RWPE2 (cell line): ENCODE measurements around the gene GDF9.

ENCODE experiments used
- ATAC-seq: fragments of 200-7000 bp; cut with Tn5 transposase; 3 replicates; pipeline ENCODE4 v1.9.1; 2021; ENCODE audit warnings: low read depth
- DNase-seq: peaks from one replicate; pipeline ENCODE4 v3.0.0-alpha.2; 2020; ENCODE audit warnings: low spot score
- H3K27ac ChIP-seq: fragments of 450-650 bp; 2 replicates; pipeline ENCODE4 v1.5.1; 2017; ENCODE audit warnings: mild to moderate bottlenecking; ENCODE audit not compliant: poor library complexity, severe bottlenecking
- H3K27me3 ChIP-seq: fragments of 250-450 bp; sonication (Bioruptor Pico); 2 replicates; pipeline ENCODE4 v1.5.1; 2021; ENCODE audit warnings: mild to moderate bottlenecking, moderate library complexity; ENCODE audit not compliant: insufficient read depth, poor library complexity, severe bottlenecking
- H3K36me3 ChIP-seq: fragments of 250-450 bp; sonication (Bioruptor Pico); 2 replicates; pipeline ENCODE4 v1.5.1; 2020; ENCODE audit warnings: low read depth, mild to moderate bottlenecking, moderate library complexity
- H3K4me1 ChIP-seq: fragments of 250-450 bp; sonication (Bioruptor Pico); 2 replicates; pipeline ENCODE4 v1.5.1; 2021; ENCODE audit warnings: mild to moderate bottlenecking, moderate library complexity; ENCODE audit not compliant: insufficient read depth, poor library complexity, severe bottlenecking
- H3K4me3 ChIP-seq: fragments of 250-450 bp; sonication (Bioruptor Pico); 2 replicates; pipeline ENCODE4 v1.5.1; 2021; ENCODE audit warnings: mild to moderate bottlenecking, moderate library complexity; ENCODE audit not compliant: severe bottlenecking
- H3K9me3 ChIP-seq: fragments of 250-450 bp; sonication (Bioruptor Pico); 2 replicates; pipeline ENCODE4 v1.5.1; 2021; ENCODE audit warnings: mild to moderate bottlenecking, moderate library complexity; ENCODE audit not compliant: severe bottlenecking
- TF ChIP-seq, protein P1 (sequence below): fragments of 450-650 bp; IDR thresholded peaks from one replicate; pipeline ENCODE4 v1.5.1; 2017; ENCODE audit warnings: mild to moderate bottlenecking, moderate library complexity; ENCODE audit not compliant: poor library complexity, severe bottlenecking

The GDF9 gene

DNA sequence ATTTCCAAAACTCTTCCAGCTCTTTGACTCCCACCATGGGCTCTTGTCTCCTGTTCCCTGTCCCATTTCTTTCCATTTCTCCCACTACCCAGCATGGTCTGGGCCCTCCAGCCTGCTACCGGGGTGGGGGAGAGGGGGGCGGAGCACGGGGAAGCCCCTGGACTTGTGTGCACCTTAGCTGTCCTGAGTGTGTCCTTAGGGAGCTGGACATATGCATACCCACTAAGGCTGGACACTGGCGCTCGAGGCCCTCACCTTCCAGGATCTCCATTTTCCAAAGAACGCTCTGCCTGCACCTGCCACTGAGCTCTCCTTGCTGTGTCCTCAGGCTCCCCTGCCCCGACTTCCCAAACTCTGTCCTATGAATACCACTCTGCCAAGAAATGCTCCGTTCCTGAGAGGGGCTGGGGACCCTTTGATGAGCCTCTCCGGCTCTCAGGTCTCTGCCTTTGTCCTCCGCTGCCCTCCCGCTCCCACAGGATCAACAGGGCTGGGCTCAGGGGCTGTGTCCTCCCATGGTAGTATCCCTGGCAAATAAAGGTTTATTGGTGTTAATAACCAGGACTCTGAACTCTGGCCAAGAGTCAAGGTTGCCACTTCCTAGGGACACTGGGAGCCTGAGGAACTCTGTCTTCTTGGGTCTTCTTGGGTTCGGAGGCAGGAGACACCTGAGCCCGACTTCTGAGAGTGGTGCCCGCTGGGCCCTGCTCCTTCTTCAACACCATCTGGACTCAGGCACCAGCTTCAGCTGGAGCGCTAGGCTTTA is 35.0 kb downstream of the GDF9 start:
- H3K36me3 ChIP-seq, result no peaks in the 10 kb centered on the region
- no peaks in the 10 kb centered on the region for H3K9me3 ChIP-seq
- DNase-seq (no peak), ATAC-seq (no peak)
- H3K4me3 ChIP-seq, result peak overlapping the region; percentile 74
- peak overlapping the region; percentile 21 for H3K27ac ChIP-seq
- TF ChIP-seq, protein P1, sequence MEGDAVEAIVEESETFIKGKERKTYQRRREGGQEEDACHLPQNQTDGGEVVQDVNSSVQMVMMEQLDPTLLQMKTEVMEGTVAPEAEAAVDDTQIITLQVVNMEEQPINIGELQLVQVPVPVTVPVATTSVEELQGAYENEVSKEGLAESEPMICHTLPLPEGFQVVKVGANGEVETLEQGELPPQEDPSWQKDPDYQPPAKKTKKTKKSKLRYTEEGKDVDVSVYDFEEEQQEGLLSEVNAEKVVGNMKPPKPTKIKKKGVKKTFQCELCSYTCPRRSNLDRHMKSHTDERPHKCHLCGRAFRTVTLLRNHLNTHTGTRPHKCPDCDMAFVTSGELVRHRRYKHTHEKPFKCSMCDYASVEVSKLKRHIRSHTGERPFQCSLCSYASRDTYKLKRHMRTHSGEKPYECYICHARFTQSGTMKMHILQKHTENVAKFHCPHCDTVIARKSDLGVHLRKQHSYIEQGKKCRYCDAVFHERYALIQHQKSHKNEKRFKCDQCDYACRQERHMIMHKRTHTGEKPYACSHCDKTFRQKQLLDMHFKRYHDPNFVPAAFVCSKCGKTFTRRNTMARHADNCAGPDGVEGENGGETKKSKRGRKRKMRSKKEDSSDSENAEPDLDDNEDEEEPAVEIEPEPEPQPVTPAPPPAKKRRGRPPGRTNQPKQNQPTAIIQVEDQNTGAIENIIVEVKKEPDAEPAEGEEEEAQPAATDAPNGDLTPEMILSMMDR, result no peak
- H3K4me1 ChIP-seq, result no peaks in the 10 kb centered on the region
- no peaks in the 10 kb centered on the region for H3K27me3 ChIP-seq

DNA sequence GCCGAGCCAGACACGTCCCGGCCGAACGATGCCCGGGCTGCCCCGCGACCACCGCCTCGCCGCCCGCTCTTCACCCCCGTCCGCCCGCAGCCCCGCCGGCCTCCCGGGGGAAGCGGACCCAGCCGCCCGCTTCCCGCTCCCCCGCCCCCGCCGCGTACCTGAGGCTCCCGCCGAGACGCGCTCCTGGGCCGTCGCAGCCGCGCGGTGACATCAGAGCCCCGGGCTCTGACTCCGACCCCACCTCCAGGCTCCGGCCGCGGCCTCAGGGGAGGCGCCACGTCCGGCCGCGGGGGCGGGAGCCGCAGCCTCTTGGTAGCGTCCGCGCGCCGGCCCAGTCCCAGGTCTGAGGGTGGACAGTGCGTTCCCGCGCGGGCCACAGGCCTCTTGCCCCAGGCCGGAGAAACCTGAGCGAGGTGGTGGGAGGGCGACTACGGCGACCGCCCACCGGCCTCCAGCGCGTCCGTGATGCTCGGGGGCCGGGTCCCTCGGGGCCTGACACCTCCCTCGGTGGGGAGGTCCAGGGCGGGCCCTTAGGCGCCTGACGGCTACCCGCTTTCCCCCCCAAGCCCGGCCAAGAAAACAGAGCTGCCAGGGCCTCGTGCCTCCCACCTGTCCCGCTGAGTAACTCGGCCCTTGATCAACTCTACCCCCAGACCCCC is 35.7 kb downstream of the GDF9 start, which contains the start of gene SHROOM1:
Gene SHROOM1 (minus strand): TSS at position 212 of the 659 bp plus-strand sequence. CDS start 4,507 bp downstream, outside the sequence.
- H3K27ac ChIP-seq, result peak within 1 kb of the TSS; percentile 21

DNA sequence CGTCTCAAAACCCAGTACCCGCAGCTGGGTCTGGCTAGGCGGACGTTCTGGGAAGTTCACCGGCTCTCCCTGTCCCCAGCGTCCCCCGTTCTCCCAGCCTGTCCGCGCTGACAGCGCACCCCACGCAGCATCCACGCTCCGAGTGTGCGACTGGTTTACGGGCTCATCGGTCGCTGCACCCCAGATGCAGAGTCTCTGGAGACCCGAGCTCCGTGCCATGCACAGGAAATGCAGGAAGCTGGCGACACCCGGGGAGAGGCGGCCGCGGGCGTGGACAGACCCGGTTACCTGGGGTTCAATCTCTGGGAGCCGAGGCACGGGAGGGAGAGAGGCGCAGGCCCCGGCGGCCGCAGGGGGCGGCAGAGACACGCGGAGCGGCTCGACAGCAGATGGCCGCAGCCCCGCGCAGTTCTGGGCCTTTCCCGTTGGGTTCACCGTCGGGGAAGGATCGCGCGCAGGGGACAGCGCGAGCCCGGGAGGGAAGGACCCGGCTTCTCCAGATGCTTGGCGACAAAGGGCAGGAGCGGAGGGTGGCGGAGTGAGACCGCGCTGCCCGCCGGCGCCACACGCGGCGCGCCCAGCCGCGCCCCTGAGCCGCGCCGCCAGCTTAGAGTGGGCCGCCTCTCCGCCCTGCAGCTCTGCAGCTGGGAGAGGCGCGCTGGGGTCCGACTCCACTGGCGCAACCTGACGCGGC is 36.4 kb downstream of the GDF9 start:
- TF ChIP-seq, protein P1, result peak; percentile 98
- no peaks in the 10 kb centered on the region for H3K27me3 ChIP-seq
- DNase-seq, result peak; percentile 83
- no peaks in the 10 kb centered on the region for H3K9me3 ChIP-seq
- peak overlapping the region; percentile 21 for H3K27ac ChIP-seq
- H3K4me3 ChIP-seq, result peak overlapping the region; percentile 74
- no peaks in the 10 kb centered on the region for H3K36me3 ChIP-seq
- no peaks in the 10 kb centered on the region for H3K4me1 ChIP-seq
- peak; percentile 85 for ATAC-seq

More for the DNA sequence above, 35.7 kb downstream of the GDF9 start, which contains the start of gene SHROOM1:
- Histone ChIP-seq H3K4me1 (no peaks in the 10 kb centered on the region), H3K4me3 (peak within 1 kb of the TSS; percentile 74), H3K9me3 (no peaks in the 10 kb centered on the region), H3K36me3 (no peaks in the 10 kb centered on the region), H3K27me3 (no peaks in the 10 kb centered on the region)
- TF ChIP-seq, protein P1, result no peak
- DNase-seq (peak; percentile 76), ATAC-seq (peak; percentile 72)

DNA sequence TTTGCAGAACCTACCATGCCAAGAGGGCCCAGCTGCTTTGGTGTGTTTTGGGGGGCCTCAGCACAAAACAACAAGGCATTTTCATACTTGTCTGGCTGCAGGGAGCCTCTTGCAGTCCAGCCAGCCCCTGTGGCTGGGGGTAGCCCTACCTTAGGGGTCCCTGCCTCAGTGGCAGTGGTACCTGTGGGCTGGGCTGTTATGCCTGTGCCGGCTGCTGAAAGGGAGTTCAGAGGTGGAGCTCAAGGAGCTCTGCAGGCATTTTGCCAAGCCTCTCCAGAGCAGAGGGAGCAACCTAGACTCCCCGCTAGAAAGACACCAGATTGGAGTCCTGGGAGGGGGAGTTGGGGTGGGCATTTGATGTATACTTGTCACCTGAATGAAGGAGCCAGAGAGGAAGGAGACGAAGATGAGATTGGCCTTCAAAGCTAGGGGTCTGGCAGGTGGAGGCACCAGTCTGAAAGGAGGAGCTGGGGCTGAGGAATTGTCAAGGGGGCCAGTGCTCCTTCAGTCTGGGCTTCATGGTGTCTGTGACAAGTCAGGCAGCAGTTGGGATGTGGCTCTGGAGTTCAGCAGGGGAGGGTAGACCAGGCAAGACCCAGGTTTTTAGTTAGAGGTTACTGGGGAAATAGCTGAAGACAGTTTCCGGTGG is 37.3 kb downstream of the GDF9 start:
- Histone ChIP-seq H3K4me1 (no peaks in the 10 kb centered on the region), H3K4me3 (peak overlapping the region; percentile 74), H3K27ac (no peak overlapping the region), H3K36me3 (no peaks in the 10 kb centered on the region), H3K27me3 (no peaks in the 10 kb centered on the region), H3K9me3 (no peaks in the 10 kb centered on the region)
- ATAC-seq (no peak), DNase-seq (no peak)
- TF ChIP-seq, protein P1, result no peak
